ENCODE data around the gene APBA2.

GRCh38 chr15:28993051-28993719 is 107.4 kb downstream of the APBA2 start:
- TF ChIP-seq POLR2A (IDR thresholded peaks at IDR 0.05; ENCODE audit: low read length) = no peak
- TF ChIP-seq GATA1 (IDR thresholded peaks at IDR 0.05; ENCODE audit: low read depth, low read length) = no peak
